Measurements from ENCODE around the gene NIM1K. TPM values are rescaled to one million over a fixed set of nuclear protein-coding genes. Genes with fewer than 3 reads are reported as not detected.

The NIM1K gene
- total and polyA plus RNA-seq, 2 of the 4 experiments (the other 2 are of a cell fraction), result 0.54 to 0.68 TPM

DNA sequence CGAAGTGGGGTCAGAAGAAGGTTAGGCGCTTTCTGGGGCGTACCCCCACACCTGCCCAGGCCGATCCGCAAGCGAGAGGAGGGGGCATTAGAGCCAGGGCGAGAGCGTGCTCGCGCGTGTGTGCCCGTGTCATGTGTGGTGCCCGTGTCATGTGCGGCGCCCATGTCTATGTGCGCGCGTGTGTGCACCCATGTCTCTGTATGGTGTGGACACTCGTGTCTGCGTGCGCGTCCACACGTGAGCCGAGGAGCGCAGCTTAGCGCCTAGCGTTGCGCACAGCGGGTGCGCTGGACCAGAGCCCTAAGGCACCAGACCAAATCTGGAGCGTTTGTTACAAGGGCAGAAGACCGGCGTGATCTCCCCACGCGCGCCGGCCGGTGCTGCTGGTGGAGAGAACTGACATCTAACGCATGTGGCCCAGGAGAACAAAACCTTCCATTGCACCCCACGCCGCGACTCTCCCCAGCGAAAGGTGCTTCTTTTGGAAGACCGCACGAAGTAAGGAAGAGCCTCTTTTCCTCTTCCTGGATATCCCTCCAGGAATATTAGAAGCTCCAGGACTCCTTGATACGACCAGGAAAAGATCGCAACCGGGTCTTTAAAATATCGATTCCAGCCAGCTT is 644 bp downstream of the NIM1K start:
- dilution Hi-C loops (cut with HindIII; ENCODE audit: low sequenced_read_pairs, unreplicated experiment) (no loop called here), intact Hi-C loops (cut with micrococcal nuclease) (loop anchor here (5.0 kb wide), 1 partner anchor 70 kb away; the partner anchor contains the start of gene ZNF131), in situ Hi-C loops (cut with MboI; ENCODE audit: low sequenced_read_pairs) (no loop called here)
- Histone ChIP-seq H4K91ac (ENCODE audit: insufficient read depth, low read depth, low read length) (no peak overlapping the region), H3K36me3 (ENCODE audit: control insufficient read depth, insufficient read depth, low read length) (no peaks in the 10 kb centered on the region), H2BK5ac (ENCODE audit: low read depth, low read length, poor library complexity, severe bottlenecking) (no peak overlapping the region), H3K4me3 (ENCODE audit: insufficient read depth, low read depth, low read length) (peak overlapping the region; percentile 36), H3K9me3 (ENCODE audit: control insufficient read depth, insufficient read depth, low read length) (no peaks in the 10 kb centered on the region), H3K56ac (ENCODE audit: extremely low read depth, insufficient read depth, low read length) (no peak overlapping the region), H3K27ac (ENCODE audit: insufficient read depth, low read length) (no peak overlapping the region), H4K5ac (ENCODE audit: low read depth, low read length) (no peak overlapping the region), H2BK15ac (ENCODE audit: low read depth, low read length) (no peak overlapping the region), H2AK5ac (ENCODE audit: low read depth, low read length) (no peak overlapping the region), H3K23ac (ENCODE audit: low read depth, low read length) (no peak overlapping the region; the same call in 1 of the 2 replicates), H3K4me1 (ENCODE audit: control insufficient read depth, insufficient read depth, low read length) (peaks cover 3% of the 10 kb centered on the region), H3K9ac (ENCODE audit: low read depth, low read length) (0 out of 2 replicates have a peak overlapping the region, but pooled peaks have one; percentile 7), H2AFZ (replicated peaks; ENCODE audit: low read length, poor library complexity) (peak overlapping the region; percentile 87), H4K8ac (ENCODE audit: low read depth in 2 of 2, low read length in 2 of 2) (no peak overlapping the region), H2AK9ac (replicated peaks; ENCODE audit: low read depth, low read length, poor library complexity) (peak overlapping the region; percentile 79), H3K27me3 (ENCODE audit: control insufficient read depth, insufficient read depth, low read length) (no peaks in the 10 kb centered on the region), H3K18ac (ENCODE audit: low read depth, low read length) (no peak overlapping the region), H3K4me2 (ENCODE audit: low read depth, low read length) (peak overlapping the region; percentile 94), H4K20me1 (ENCODE audit: insufficient read depth, low read length) (no peaks in the 10 kb centered on the region), H2BK20ac (ENCODE audit: low read depth, low read length) (no peak overlapping the region), H2BK120ac (ENCODE audit: low read depth, low read length) (no peak overlapping the region), H3K4ac (ENCODE audit: low read depth, low read length) (0 out of 2 replicates have a peak overlapping the region, but pooled peaks have one; percentile 15), H3K9me1 (ENCODE audit: insufficient read depth, low read length) (no peaks in the 10 kb centered on the region), H3K79me1 (ENCODE audit: low read depth in 1 of 2, low read length in 2 of 2) (no peaks in the 10 kb centered on the region), H3K14ac (replicated peaks; ENCODE audit: low read depth, low read length) (no peak overlapping the region)
- ATAC-seq (ENCODE audit: low read depth), result peak; percentile 24
- CTCF ChIA-PET, result interaction anchor here (1.0 kb wide), 2 partner anchors 88 to 284 kb away, joined by 4 read pairs; no protein-coding TSS in a partner anchor
- POLR2A ChIA-PET (ENCODE audit: unreplicated experiment), result no interaction called here
- peak; percentile 62; the same call in 1 of the 2 replicates for TF ChIP-seq MXI1 (IDR thresholded peaks at IDR 0.05; ENCODE audit: borderline replicate concordance, low read depth, low read length)
- TF ChIP-seq CEBPB (IDR thresholded peaks at IDR 0.05; ENCODE audit: low read depth, low read length), result no peak
- no peak for TF ChIP-seq NFE2L2 (IDR thresholded peaks at IDR 0.05; ENCODE audit: low read depth, low read length)
- TF ChIP-seq SMC3 (IDR thresholded peaks at IDR 0.05; ENCODE audit: low read depth, low read length), result no peak
- peak; percentile 77 for TF ChIP-seq BHLHE40 (IDR thresholded peaks at IDR 0.05; ENCODE audit: low read depth, low read length)
- no peak for TF ChIP-seq RAD21 (IDR thresholded peaks at IDR 0.05; ENCODE audit: low read length)
- TF ChIP-seq CHD1 (IDR thresholded peaks at IDR 0.05; ENCODE audit: low read depth, low read length), result no peak
- DNase-seq, result peak; percentile 27
- WGBS, 2 experiments (ENCODE audit: extremely low coverage in 2 of 2, insufficient read length in 1 of 2), result 1% methylated on average over 23 of the region's 49 CpGs; no CpG with 5 or more reads in 1 of the 2 experiments
- no TSS peak for BruUV-seq (replicated peaks)

Data from IMR-90 (cell line).